ENCODE measurements around the gene SBF1. TPM values are rescaled to one million over a fixed set of nuclear protein-coding genes. Genes with fewer than 3 reads are reported as not detected.
A peak's percentile ranks its signal among the peaks of the same experiment; 100 is the strongest.
"Not testable (repeated sequence)": the region's sequence is repeated elsewhere in the genome, so short reads cannot be mapped to it uniquely, and the experiment has no call there.

Gene SBF1, protein sequence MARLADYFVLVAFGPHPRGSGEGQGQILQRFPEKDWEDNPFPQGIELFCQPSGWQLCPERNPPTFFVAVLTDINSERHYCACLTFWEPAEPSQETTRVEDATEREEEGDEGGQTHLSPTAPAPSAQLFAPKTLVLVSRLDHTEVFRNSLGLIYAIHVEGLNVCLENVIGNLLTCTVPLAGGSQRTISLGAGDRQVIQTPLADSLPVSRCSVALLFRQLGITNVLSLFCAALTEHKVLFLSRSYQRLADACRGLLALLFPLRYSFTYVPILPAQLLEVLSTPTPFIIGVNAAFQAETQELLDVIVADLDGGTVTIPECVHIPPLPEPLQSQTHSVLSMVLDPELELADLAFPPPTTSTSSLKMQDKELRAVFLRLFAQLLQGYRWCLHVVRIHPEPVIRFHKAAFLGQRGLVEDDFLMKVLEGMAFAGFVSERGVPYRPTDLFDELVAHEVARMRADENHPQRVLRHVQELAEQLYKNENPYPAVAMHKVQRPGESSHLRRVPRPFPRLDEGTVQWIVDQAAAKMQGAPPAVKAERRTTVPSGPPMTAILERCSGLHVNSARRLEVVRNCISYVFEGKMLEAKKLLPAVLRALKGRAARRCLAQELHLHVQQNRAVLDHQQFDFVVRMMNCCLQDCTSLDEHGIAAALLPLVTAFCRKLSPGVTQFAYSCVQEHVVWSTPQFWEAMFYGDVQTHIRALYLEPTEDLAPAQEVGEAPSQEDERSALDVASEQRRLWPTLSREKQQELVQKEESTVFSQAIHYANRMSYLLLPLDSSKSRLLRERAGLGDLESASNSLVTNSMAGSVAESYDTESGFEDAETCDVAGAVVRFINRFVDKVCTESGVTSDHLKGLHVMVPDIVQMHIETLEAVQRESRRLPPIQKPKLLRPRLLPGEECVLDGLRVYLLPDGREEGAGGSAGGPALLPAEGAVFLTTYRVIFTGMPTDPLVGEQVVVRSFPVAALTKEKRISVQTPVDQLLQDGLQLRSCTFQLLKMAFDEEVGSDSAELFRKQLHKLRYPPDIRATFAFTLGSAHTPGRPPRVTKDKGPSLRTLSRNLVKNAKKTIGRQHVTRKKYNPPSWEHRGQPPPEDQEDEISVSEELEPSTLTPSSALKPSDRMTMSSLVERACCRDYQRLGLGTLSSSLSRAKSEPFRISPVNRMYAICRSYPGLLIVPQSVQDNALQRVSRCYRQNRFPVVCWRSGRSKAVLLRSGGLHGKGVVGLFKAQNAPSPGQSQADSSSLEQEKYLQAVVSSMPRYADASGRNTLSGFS (N-terminal part only)
- polyA plus RNA-seq (ENCODE audit: insufficient read length): 30.6 TPM
- long read RNA-seq, donor 1, full-length matches to known transcripts: 5 of 5 reads
- long read RNA-seq, donor 1, partial matches to known transcripts: 0 of 5 reads
- long read RNA-seq, donor 1, other reads (novel, unspliced or antisense): 0 of 5 reads
- long read RNA-seq, donor 2, partial matches to known transcripts: 0 of 2 reads
- long read RNA-seq, donor 2, other reads (novel, unspliced or antisense): 0 of 2 reads
- long read RNA-seq, donor 3, partial matches to known transcripts: 0 of 2 reads
- long read RNA-seq, donor 3, other reads (novel, unspliced or antisense): 0 of 2 reads
- long read RNA-seq, donor 4: 0 reads
- long read RNA-seq, donor 5, full-length matches to known transcripts: 2 of 2 reads
- long read RNA-seq, donor 5, partial matches to known transcripts: 0 of 2 reads
- long read RNA-seq, donor 5, other reads (novel, unspliced or antisense): 0 of 2 reads
- long read RNA-seq, donor 6, full-length matches to known transcripts: 4 of 4 reads
- long read RNA-seq, donor 6, partial matches to known transcripts: 0 of 4 reads
- long read RNA-seq, donor 6, other reads (novel, unspliced or antisense): 0 of 4 reads
- long read RNA-seq, donor 7, partial matches to known transcripts: 0 of 3 reads
- long read RNA-seq, donor 7, other reads (novel, unspliced or antisense): 0 of 3 reads
- long read RNA-seq, donor 8, partial matches to known transcripts: 0 of 1 reads
- long read RNA-seq, donor 8, other reads (novel, unspliced or antisense): 0 of 1 reads

DNA sequence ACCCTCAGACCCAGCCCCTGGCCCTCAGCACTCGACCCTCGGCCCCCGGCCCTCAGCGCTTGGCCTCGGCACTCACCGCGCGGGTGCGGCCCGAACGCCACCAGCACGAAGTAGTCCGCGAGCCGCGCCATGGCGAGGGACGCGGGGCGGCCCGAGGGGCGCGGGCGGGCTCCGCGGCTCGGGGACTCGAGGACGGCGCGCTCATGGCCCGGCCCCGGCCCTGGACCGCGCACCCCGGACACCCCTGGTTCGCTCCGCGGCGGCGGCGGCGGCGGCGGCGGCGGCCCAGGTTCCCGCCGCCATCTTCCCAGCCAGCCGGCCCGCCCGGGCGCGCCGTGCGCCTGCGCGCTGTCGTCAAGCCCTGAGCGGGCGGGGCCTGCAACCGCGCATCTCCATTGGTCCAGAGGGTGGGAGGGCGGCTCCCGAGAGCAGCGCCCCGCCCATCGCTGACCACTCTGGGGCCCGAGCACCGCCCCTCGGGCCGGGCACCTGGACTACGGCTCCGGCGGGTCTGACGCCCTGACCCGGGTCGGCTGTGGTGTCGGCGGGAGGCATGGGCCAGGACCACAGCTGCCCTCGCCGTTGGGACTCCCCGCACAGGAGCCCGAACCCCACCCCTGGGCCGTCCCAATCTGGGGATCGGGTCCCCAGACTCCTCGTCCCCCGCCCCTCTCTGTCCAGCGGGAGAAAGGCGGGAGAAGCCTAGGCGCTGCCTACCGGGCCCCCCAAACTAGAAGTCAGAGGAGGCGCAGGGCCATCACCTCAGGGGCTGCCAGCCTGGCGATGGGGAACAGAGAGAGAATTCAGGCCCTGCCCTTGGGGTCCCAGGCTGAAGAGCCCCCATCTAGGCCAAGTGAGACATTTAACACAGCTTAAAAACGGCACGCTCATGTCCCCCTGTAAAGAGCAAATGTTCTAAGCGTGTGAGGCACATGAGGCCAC lies at the start of gene SBF1:
Gene SBF1 (minus strand): TSS at position 326 of the 942 bp plus-strand sequence. CDS start 195 bp downstream, at position 131.
- peak; percentile 89 for DNase-seq

DNA sequence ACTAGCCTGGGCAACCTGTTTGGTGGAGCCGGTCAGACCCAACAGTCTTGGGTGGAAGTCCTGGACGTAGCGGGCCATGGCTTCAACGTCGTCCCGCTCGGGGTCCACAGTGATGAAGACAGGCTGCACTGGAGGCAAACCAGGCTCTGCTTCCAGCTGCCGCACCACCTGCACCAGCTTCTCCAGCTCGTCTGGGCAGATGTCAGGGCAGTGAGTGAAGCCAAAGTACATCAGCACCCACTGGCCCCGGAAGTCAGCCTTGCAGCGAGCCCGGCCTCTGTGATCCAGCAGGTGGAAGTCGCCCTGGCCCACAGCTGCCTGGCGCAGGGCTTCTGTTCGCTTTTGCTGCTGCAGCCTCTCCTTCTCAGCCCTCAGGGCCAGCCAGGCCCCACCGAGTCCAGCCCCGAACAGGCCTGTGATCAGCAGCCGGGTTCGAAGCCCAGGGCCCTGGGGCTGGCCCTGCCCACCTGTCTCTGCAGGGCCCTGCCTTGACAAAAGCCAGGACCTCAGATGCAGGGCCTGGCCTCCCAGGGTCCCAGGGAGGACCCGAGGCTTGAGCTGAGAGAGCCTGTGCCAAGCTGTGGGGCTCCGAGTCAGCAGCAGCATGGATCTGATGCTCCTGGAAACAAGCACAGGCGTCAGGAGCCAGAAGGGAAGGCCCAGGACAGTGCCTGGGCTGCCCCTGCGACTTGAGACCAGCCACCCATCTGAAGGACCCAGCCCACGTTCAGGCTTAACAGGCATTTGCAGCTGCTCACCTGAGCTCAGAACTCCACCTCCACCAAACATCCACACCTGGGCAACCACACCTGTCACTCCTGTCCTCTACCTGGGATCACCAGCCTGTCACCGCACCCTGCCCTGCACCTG lies 49.2 kb upstream of the SBF1 start:
- no peak for DNase-seq

DNA sequence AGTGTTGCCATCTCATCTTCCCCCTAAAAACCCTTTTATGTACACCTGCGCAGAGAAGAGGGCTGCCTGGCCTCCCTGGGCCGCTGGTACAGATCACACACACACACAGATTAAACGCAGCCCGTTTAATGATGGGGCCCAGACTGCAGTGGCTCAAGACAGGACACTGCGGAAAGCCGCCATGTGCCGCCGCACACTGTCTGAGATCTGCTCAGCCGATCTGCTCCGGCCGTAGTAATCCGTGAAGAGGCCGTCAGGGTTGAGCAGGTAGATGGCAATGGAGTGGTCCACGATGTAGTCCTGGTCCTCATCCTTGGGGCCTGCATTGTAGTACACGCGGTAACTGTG lies 48.6 kb upstream of the SBF1 start:
- DNase-seq: no peak

DNA sequence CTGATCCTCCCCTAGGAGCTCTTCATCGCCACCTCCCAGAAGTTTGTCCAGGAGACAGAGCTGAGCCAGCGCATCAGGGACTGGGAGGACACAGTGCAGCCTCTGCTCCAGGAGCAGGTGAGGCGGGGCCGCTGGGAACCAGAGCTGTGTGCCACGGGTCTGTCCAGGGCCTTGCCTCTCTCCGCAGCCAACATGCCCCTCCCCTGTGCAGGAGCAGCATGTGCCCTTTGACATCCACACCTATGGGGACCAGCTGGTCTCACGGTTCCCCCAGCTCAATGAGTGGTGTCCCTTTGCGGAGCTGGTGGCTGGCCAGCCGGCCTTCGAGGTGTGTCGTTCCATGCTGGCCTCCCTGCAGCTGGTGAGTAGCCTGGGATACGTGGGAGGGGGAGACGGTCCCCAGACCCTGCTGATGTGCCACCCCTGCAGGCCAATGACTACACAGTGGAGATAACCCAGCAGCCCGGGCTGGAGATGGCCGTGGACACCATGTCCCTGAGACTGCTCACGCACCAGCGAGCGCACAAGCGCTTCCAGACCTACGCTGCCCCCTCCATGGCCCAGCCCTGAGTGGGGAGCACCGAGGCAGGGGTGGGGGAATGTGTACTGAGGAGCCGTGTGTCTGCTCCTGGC lies 48.1 kb upstream of the SBF1 start:
- DNase-seq: no peak

DNA sequence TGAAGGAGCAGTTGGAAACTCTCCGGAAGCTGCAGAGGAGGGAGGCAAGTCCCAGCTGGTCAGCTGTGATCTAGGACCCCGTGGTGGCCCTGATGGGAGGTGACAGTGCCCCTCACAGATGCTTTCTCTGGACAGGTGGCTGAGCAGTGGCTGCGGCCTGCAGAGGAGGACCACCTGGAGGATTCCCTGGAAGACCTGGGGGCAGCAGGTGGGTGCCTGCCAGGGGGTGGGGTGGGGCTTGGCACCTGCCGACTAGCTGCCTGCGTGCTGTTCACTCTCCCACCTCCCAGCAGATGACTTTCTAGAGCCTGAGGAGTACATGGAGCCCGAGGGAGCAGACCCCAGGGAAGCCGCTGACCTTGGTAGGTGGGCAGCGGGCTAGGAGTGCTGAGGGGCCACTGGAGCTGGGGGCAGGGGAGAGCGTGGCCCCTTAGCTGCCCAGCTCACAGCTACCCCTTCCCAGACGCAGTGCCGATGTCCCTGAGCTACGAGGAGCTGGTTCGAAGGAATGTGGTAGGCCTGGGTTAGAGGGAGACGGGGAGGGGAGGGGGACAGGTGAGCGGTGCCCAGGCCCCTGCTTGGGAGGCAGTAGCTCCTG lies 47.5 kb upstream of the SBF1 start:
- no peak for DNase-seq

DNA sequence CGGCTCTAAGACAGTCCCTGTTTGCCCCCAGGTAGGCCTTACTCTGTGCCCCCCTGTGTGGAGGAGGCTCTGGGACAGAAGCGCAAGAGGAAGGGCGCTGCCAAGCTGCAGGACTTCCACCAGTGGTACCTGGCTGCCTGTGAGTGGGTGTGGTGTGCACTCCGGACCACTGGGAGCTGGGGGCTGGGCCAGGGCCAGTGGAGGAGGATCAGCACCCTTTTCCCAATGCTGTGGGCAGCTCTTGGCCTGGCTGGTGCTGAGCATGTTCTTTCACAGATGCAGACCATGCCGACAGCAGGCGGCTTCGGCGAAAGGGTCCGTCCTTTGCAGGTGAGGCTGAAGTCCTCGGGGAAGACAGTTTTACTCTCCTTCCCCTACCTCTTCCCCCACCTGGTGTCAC lies 46.9 kb upstream of the SBF1 start:
- no peak for DNase-seq

DNA sequence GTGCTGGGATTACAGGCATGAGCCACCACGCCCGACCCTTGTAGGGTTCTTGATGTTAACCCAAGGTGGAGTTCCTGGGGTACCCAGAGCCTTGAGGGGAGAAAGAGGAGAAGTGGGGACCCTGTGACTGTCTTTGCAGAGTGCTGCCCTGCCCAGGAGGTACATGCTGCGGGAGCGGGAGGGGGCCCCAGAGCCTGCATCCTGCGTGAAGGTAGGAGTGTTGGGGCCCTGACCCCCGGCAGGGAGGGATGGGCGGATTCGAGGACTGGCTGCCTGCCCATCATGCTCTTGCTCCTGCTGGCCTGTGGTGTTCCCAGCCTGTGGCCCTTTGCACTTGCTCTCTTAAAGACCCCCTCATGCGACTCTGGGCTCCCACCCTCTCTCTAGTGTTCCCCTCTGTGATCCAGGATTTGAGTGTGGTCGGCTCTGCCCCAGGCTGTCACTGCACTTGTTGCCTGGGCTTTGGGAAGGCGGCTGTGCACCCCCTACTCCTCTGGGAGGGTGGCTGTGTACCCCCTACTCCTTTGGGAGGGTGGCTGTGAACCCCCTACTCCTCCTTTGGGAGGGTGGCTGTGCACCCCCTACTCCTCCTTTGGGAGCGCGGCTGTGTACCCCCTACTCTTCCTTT lies 46.1 kb upstream of the SBF1 start:
- DNase-seq: no peak

DNA sequence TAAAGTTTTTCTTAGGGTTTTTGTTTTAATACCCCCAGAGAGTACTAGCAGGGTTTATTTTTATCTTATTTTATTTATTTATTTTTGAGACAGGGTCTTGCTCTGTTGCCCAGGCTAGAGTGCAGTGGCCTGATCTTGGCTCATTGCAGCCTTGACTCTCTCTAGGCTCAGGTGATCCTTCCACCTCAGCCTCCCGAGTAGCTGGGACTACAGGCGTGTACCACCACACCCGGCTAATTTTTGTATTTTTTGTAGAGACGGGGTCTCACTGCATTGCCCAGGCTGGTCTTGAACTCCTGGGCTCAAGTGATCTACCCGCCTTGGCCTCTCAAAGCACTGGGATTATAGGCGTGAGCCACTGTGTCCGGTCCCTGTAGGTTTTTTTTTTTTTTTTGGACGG lies 45.3 kb upstream of the SBF1 start:
- DNase-seq: not testable (repeated sequence)

DNA sequence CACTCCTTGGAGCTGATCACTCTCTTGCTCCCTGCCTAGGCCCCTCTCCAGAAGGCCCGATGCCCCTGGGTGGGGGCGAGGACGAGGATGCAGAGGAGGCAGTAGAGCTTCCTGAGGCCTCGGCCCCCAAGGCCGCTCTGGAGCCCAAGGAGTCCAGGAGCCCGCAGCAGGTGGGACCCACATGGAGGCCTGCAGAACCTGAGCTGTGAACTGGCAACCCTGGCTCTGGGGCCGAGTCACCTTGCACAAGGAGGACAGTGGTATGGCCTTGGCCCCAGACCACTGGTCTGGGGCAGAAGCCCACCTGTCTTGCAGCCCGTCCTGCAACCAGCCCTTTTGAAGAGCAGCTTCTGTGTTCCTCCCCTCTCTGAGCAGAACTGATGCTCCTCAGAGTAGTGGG lies 44.3 kb upstream of the SBF1 start:
- no peak for DNase-seq

DNA sequence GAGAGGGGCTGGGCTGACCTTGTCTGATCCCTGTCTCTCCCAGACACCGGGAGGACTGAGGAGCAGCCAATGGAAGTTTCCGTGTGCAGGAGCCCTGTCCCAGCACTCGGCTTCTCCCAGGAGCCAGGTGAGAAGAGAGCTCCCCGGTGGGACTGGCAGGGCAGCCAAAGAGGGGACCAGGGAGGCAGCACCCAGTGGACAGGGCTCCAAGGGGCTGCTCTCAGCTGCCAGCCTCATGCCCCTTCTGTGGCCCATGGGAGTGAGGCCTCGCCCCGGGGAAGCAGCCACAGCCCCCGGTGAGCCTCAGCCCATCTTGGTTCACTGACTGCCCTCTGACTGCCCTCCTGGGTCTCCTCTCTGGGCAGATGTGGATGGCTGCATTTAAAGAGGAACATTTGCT lies 43.8 kb upstream of the SBF1 start:
- no peak for DNase-seq

DNA sequence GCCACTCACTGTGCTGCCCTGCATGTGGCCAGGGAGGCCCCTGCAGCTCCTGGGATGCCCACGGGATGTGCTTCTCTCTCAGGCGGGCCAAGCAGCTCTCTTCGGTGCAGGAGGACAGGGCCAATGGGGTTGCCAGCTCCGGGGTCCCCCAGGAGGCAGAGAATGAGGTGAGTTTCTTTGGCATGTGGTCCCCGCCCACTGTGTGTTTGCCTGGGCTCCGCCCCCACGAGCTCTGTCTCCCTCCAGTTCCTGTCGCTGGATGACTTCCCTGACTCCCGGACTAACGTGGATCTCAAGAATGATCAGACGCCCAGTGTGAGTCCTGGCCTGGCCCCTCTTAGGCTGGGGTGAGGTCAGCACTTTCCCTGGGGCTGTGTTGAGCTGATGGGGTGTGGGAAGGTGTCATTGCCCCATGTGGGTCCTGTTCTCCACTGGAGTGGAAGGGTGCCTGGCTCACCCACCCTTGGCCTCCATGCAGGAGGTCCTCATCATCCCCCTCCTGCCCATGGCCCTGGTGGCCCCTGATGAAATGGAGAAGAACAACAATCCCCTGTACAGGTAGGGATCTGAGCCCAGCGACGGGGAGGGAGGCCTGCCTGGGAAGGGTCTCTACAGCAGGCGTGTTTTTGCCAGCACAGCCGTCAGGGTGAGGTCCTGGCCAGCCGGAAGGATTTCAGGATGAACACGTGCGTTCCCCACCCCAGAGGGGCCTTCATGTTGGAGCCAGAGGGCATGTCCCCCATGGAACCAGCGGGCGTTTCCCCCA lies 42.8 kb upstream of the SBF1 start:
- DNase-seq: no peak

DNA sequence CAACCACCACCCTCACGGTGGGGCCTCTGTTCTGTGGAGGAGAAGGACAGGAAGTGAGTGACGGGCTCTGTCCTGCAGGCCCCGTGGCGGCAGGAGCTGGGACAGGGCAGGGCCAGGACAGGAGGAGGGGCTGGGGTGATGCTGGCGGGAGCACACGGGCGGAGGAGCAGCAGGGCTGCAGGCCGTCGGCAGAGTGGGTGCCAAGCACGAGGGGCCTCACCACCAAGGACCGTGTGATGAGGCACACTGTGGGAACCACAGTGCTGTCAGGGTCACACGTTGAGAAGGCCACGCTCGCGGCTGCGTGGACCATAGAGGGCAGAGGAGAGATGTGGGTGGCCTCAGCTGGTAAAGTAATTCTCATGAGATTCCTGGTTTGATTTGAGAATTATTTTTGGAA lies 42.1 kb upstream of the SBF1 start:
- DNase-seq: no peak

DNA sequence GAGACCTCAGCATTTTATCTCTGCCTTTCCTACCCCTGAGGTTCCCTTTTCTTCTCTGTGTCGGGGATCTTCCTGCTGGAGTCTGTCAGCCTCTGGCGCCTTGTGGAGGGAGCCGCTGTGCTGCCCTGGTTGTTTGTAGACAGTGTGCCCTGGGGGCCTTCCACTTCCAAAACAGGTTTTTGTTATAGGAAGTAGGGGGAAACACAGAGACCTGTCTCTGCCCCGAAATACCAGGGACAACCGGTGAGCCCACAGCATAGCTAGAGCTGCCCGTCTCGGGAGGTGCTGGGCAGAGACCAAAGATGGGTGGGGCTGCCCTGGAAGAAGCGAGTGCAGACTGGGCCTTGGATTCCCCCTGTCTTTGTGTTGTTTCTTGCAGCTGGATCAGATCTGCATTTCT lies 41.2 kb upstream of the SBF1 start:
- no peak for DNase-seq

DNA sequence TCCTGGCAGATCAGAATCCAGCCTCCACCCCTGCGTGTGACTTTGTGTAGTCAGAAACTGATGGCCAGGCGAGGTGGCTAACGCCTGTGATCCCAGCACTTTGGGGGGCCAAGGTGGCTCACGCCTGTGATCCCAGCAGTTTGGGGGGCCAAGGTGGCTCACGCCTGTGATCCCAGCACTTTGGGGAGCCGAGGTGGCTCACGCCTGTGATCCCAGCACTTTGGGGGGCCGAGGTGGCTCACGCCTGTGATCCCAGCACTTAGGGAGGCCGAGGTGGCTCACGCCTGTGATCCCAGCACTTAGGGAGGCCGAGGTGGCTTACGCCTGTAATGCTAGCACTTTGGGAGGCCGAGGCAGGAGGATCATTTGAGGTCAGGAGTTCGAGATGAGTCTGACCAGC lies 38.3 kb upstream of the SBF1 start:
- DNase-seq: no peak

DNA sequence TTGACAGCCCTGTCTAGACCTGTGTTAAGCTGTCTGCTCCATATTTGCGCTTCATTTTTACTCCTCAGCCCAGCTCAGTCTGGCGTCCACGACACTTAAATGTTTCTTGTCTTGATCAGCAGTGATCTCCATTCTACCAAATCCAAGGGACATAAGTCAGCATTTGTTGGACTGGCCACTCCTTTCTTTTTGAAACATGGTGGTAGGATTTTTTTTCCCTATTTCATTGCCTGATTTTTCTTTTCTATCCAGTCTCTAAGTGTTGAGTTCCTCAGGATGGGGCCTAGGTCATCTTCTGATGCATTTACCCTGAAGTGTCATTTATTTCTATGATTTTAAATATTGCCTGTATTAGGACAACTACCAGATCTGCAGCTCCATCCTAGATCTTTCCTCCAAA lies 34.1 kb upstream of the SBF1 start:
- no peak for DNase-seq
